ENCODE results near the gene ARHGAP23. TPM values are rescaled to one million over a fixed set of nuclear protein-coding genes. Genes with fewer than 3 reads are reported as not detected.
A peak's percentile ranks its signal among the peaks of the same experiment; 100 is the strongest.

The ARHGAP23 gene
- total RNA-seq, 3 donors from 2014 or later: 13.8 to 25.2 (median 21.1) TPM

DNA sequence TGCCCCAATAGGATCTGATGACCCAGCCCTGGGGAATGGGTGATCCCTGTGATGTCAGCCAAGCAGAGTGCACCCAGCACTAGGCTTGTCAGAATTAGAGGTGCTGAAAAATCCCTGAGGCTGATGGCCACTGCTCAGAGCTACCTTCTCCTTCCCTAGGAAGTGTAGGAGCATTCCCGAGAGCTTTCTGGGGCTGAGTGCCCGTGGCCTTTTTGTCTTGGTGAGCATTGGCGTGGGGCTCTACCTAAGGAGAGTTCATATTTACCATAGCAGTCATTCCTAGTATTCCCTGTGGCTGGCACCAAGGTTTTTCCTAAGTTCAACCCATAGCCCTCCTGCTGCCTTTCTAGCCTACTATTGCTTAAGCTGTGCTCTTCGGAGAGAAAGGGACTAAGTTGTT, 22.6 kb upstream of the ARHGAP23 start:
- no peaks in the 10 kb centered on the region for H3K36me3 ChIP-seq
- H3K27ac ChIP-seq: no peak overlapping the region
- H3K4me3 ChIP-seq: no peak overlapping the region
- H3K27me3 ChIP-seq: no peaks in the 10 kb centered on the region
- TF ChIP-seq POLR2AphosphoS5 (IDR thresholded peaks at IDR 0.05): no peak
- no peak for TF ChIP-seq POLR2A (IDR thresholded peaks at IDR 0.05)
- TF ChIP-seq, protein P1, sequence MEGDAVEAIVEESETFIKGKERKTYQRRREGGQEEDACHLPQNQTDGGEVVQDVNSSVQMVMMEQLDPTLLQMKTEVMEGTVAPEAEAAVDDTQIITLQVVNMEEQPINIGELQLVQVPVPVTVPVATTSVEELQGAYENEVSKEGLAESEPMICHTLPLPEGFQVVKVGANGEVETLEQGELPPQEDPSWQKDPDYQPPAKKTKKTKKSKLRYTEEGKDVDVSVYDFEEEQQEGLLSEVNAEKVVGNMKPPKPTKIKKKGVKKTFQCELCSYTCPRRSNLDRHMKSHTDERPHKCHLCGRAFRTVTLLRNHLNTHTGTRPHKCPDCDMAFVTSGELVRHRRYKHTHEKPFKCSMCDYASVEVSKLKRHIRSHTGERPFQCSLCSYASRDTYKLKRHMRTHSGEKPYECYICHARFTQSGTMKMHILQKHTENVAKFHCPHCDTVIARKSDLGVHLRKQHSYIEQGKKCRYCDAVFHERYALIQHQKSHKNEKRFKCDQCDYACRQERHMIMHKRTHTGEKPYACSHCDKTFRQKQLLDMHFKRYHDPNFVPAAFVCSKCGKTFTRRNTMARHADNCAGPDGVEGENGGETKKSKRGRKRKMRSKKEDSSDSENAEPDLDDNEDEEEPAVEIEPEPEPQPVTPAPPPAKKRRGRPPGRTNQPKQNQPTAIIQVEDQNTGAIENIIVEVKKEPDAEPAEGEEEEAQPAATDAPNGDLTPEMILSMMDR (IDR thresholded peaks at IDR 0.05): no peak
- H3K9me3 ChIP-seq: no peaks in the 10 kb centered on the region
- no peaks in the 10 kb centered on the region for H3K4me1 ChIP-seq
- intact Hi-C loops (cut with DNase I; ENCODE audit: low total_unique reads): no loop called here
- no peak for DNase-seq (ENCODE audit: low spot score in 2 of 2)

DNA sequence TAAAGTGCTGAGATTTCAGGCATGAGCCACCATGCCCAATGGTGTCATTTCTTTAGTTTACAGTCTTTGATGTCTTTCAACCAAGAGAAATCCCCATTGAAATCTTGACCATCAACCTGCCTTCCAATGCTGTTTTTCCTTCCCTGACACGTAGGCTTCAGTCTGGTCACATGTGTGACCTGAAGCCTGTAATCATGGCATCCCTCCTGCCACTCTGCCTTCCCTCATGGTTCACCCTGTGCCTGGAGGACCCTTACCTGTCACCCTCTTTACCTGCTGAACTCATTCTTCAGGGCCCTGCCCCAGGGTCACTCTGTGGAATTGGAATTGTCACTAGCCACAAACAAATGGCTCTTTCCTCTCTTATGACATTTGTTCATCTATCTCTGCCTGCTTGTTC, 18.1 kb upstream of the ARHGAP23 start:
- intact Hi-C loops (cut with DNase I; ENCODE audit: low total_unique reads): loop anchor here (10.0 kb wide), 1 partner anchor 65 kb away; the partner anchor contains the start of gene GPR179
- no peak overlapping the region for H3K27ac ChIP-seq
- H3K4me1 ChIP-seq: no peaks in the 10 kb centered on the region
- TF ChIP-seq POLR2AphosphoS5 (IDR thresholded peaks at IDR 0.05): no peak
- TF ChIP-seq POLR2A (IDR thresholded peaks at IDR 0.05): no peak
- TF ChIP-seq, protein P1 (IDR thresholded peaks at IDR 0.05): no peak
- H3K9me3 ChIP-seq: no peaks in the 10 kb centered on the region
- no peak overlapping the region for H3K4me3 ChIP-seq
- no peaks in the 10 kb centered on the region for H3K36me3 ChIP-seq
- no peaks in the 10 kb centered on the region for H3K27me3 ChIP-seq
- DNase-seq (ENCODE audit: low spot score in 2 of 2): no peak

DNA sequence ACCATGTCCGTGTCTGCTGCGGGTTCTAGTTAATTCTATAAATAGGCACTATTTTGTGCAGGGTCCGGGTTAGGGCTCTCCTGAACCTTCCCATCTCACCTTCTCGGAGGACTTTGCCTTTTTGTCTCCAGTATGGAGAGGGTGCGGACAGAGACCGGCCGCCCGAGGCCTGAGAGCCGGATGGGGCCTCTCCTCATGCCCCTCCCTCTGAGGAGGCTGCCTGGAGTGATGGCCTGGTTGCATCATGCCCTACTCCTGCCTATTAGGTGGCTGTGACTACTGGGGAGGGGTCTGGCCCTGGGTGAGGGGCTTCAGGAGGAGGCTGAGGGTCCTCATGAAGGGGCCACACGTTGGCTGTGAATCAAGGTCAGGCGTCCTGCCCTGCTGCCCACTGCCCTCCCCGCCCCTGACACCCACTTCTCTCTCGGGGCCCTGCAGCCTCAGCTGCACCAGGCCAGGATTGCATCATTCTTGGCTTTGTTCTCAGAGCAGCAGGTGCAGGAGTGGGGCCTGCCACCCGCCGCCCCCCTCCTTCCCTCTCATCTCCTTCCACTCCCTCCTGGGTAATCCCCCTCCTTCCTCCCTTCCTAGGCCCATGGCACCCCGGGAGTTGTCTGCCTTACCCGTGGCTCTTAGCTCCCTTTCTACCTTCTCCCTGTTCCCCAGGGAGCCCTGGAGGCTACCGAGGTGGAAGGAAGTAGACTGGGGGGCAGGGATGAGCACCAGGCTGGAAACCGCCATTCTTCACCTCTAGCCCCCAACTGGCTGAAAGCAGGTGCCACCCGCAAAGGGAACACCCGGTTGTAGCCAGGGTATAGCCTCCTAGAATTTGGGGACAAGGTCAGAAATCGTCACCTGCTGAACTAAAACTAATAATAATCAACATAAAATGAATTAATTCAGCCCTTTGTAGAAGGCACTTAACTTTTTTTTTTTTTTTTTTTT, 12.7 kb upstream of the ARHGAP23 start:
- Histone ChIP-seq H3K27ac (no peak overlapping the region), H3K4me3 (peak overlapping the region in 1 of 3 donors; percentile 15), H3K36me3 (no peaks in the 10 kb centered on the region), H3K4me1 (no peaks in the 10 kb centered on the region), H3K9me3 (no peaks in the 10 kb centered on the region), H3K27me3 (peaks cover 5 to 18% of the 10 kb centered on the region in 2 donors)
- intact Hi-C loops (cut with DNase I; ENCODE audit: low total_unique reads): loop anchor here (10.0 kb wide), 1 partner anchor 71 kb away; the partner anchor contains the start of gene GPR179
- TF ChIP-seq, protein P1 (IDR thresholded peaks at IDR 0.05): no peak
- TF ChIP-seq POLR2A (IDR thresholded peaks at IDR 0.05): no peak
- TF ChIP-seq POLR2AphosphoS5 (IDR thresholded peaks at IDR 0.05): no peak
- no peak for DNase-seq (ENCODE audit: low spot score in 2 of 2)

DNA sequence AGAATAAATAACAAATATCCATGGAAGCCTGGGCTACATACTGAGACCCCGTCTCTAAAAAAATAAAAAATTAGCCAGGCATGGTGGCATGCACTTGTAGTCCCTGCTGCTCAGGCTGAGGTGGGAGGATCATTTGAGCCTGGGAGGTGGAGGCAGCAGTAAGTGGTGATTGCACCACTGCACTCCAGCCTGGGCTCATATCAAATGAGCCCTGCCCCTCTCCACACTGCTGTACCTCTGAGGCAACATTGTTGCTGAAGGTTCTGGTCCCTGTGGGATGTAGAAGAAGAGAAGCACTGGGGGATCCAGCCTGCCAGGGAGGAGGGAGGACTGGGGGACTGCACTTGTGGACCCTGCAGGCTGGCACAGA, 11.4 kb upstream of the ARHGAP23 start:
- H3K4me1 ChIP-seq: no peaks in the 10 kb centered on the region
- H3K4me3 ChIP-seq: no peak overlapping the region
- H3K36me3 ChIP-seq: no peaks in the 10 kb centered on the region
- no peak overlapping the region for H3K27ac ChIP-seq
- DNase-seq (ENCODE audit: low spot score in 2 of 2): no peak
- intact Hi-C loops (cut with DNase I; ENCODE audit: low total_unique reads): loop anchor here (10.0 kb wide), 1 partner anchor 72 kb away; the partner anchor contains the start of gene GPR179
- H3K27me3 ChIP-seq: peaks cover 5 to 26% of the 10 kb centered on the region in 2 donors
- TF ChIP-seq POLR2AphosphoS5 (IDR thresholded peaks at IDR 0.05): no peak
- TF ChIP-seq POLR2A (IDR thresholded peaks at IDR 0.05): no peak
- TF ChIP-seq, protein P1 (IDR thresholded peaks at IDR 0.05): no peak
- H3K9me3 ChIP-seq: no peaks in the 10 kb centered on the region
